HL-60/S4 treated with phorbol 12-myristate 13-acetate at 8.2 ng/mL for 4 days and 3 days (cell line): ENCODE data around the gene PRKCA.

Experiments
- in situ Hi-C: fragments of 300-500 bp; cut with MboI; formaldehyde crosslinking; loops from 2 replicates; pipeline ENCODE4 v1.15.0; 2022; ENCODE audit warnings: low sequenced_read_pairs

PRKCA gene

DNA sequence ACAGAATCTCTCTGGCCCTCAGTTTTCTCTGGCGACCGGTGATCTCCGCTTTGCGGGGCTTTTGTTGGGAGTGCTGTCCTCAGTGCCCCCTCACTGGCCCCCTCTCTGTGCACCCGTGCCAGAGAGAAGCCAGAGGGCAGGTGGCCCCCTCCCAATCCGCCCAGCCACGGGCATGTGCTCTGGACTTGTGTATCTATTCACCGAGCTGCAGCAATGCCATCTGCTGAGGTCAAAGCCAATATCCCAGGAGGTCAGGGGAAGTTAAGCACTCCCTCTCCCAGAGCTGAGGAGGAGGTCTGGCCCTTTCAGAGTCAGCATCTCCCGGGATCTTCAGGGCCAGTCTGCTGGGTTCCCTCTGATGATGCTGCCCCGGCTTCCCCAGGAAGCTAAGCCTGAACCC lies 537.6 kb downstream of the PRKCA start:
- in situ Hi-C loops: no loop called here

DNA sequence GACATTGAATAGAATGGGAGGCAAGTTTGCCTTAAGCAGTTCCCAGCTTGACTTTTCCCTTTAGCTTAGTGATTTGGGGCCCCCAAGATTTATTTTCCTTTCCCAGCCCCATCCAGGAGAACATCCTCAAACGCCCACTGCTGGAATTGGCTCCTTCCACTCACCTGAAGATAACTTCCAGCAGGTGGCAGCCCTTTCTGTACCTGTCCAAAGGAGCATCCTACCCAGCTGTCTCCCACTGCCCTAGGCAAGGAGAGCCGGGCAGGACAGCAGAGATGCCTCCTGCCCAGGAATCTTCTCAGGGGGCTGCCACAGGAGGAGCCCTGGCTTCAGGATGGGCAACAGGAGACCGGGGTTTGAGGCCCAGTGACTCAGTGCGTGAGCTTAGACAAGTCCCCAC lies 538.9 kb downstream of the PRKCA start:
- in situ Hi-C loops: no loop called here

DNA sequence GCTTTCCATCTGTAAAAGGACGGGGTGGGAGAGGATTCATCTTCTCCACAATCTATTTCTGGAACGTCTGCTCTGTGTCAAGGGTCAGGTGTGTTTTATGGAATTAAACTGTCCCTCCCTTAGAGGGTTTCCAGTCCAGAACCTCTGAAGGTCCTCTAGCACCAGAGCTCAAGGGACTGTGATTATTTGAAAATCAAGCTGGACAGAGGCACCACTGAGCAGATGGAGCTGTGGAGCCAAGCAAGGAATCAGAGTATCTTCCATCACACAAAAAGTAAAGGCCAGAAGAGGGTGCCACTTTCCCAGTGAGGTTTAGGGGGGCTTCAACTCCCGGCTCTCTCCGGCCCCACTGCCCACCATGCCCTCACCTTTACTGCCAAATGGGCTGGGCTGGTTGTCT lies 539.3 kb downstream of the PRKCA start:
- in situ Hi-C loops: no loop called here

DNA sequence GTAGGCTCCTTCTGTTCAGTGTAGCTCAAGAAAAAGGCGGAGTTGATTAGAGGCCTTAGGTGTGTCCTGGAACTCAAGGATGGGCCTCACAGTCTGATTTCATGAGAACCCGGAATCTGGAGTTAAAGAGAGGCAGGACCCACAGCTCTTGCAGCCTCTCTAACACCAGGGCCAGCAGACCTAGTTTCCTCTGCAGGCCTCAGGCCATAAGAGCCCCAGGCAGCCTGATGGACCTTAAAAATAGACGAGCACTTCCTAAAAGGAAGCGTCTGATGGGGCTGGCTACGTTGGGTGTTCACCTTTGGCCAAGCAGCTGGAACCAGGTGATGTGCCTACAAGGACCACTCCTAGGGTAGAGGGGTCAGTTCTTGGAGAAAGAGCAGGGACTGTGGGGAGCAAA lies 540.1 kb downstream of the PRKCA start:
- in situ Hi-C loops: no loop called here

DNA sequence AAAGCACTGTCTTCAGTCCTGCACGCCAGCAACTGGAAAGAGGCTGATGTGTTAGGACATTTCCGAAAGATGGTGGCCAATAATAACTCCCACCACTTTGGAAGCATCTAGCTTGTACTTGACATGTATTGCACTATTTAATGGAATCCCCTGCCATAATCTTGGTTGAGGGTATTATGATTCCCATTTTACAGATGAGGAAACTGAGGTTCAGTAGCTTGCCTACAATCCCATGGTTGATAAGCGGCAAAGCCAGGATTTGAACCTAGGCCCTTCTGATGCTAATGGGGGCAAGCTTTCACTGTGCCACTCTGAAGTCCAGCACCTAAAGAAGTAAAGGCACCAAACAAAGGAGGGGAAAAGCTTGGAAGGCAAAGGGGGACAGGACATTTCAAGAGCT lies 540.5 kb downstream of the PRKCA start:
- in situ Hi-C loops: no loop called here

DNA sequence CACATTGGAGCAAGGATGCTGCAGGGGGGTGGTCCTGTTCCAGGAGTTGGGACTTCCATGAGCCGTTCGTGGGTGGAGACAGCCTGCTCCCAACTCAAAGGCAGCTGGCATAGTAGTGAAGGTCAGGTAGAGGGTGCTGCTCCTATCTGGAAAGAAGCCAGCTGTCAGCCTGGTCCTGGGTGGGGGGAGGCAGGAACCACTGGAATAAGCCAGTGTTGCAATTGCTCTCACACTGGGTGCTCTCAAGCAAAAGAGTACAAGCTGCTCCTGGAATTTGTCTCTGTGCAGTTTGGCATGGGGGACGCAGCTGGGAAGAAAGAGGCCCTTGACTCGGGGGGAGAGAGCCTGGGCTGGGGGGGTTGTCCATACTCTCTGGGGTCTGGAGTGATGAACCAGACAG lies 541.2 kb downstream of the PRKCA start:
- in situ Hi-C loops: no loop called here

DNA sequence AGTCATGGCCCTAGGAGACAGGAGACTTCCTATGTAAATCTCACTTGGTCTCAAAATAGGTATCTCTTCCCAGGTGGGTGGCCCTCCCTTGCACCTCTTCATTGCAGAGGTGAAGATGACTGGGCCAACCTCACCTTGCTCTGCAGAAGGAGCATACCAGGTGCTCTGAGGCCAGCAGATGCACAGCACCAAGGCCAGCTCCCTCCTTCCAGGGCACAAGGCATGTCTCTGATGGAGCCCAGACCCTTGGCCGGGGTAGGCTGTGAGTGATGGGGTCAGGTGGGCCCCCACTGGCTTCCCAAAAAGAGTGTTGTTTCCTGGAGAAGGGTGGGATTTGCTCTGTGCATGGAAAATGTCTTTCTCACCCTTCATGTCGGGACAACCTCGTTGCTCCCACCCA lies 545.3 kb downstream of the PRKCA start:
- in situ Hi-C loops: no loop called here

DNA sequence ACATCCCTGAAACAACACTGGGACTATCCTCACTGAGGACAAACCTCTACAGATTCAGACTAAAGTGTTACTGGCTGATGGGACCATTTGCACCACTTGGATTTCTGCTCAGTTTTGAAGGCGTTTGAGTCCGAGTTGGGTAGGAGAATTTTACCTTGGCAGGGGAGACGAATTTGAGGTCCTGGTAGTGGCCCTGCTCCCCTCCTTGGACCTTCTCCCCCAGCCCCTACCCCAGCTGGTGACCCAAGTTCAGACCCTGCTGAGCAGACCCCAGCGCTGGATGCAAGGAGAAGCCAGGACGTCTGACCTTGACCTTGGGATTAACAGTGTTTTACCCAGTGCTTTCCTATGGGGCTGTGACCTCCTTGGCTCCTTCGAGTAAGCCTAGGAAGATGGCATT lies 546.1 kb downstream of the PRKCA start:
- in situ Hi-C loops: no loop called here

DNA sequence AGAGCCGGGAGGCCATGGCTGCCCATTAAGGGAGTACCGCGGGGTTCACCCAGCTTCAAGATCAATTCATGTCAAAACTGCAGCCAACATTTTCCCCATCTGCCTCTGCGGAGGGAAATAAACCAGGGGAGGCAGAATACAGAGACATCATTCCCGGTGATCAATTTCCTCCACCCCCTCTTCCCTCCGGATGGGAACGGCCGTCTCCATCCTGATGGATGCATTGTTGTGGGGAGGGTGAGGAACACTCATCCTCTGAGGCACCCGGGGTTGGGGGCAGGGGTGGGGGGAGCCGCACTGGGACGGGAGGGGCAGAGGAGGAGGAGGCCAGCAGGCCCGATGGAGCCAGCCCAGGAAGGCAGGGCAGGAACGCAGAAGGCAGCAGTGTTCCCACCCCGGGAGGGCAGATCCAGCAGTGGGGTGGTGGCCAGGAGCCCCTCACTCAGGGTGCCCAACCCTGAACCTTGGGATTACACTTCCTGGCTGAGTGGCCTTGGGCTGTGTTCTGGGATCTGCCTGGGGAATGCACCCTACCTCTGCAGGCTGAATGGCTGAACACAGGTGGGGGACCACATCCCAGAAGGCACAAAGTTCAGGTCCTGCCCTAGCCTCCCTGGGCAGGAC lies 546.7 kb downstream of the PRKCA start:
- in situ Hi-C loops: no loop called here

DNA sequence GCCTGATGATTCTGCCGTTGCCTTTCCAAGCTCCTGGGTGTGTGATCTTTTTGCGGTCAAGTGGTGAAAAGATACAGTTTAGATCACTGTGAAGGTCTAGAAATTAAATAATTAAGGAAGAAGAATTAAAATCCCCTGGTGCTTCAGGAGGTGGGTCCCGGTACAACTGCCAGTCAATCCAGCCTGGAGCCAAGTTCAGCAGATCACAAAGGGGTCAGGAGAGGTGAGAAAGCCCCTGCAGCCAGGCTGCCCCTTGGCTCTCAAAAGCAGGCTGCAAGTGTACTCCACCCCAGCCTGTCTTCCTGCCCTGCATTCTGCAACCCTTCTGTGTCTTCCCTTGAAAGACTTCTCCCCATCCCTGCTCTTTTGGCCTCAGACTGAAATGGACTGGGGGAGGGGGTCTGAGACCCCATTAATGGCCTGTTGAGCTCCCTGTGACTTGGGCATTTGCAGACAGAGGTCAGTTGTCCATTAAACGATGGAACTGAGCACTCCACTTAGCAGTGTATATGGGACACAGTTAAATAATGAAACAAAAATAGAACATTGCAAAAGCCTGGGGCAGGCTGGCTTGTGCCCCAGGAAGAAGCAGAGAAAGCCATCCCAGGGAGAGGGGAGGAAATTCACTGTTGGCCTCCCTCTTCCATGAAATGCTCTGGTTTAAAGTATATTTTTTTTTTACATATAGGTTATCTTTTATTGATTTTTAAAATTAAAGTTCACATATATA lies 547.6 kb downstream of the PRKCA start:
- in situ Hi-C loops: no loop called here

DNA sequence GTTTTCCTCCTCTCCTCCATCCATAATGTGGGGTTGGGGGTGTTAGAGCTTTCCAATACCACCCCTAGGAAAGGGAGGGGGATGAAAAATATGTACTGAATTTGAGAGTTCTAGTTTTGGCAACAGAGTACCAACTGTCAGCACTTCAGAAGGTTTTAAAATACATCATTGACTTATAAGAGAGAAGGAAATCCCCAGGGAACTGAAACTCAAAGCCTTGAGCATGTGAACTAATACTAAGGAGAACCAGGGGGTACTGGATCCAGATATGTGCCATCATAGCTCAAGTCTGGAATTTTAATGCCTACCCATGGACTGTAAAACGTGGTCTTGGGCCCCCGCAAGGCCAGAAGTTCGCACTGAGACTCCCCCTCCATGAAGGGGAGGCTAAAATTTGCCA lies 548.3 kb downstream of the PRKCA start:
- in situ Hi-C loops: no loop called here

DNA sequence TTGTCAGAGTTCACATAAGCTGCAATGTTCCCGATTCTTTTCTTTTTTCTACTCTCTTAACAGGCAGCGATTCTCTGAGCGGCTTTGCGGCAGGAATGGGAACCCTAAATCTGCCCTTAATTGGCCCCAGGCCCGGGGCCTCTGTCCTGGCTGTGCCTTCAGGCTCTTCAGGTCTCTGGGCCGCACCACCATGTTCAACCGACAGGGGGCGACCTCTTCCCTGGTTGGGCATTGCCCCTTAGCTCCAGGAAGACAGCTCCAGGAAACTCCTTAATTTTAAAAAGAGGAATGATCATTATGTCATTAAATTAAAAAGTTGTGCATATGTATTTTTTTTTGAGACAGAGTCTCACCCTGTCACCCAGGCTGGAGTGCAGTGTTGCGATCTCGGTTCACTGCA lies 552.8 kb downstream of the PRKCA start:
- in situ Hi-C loops: no loop called here

DNA sequence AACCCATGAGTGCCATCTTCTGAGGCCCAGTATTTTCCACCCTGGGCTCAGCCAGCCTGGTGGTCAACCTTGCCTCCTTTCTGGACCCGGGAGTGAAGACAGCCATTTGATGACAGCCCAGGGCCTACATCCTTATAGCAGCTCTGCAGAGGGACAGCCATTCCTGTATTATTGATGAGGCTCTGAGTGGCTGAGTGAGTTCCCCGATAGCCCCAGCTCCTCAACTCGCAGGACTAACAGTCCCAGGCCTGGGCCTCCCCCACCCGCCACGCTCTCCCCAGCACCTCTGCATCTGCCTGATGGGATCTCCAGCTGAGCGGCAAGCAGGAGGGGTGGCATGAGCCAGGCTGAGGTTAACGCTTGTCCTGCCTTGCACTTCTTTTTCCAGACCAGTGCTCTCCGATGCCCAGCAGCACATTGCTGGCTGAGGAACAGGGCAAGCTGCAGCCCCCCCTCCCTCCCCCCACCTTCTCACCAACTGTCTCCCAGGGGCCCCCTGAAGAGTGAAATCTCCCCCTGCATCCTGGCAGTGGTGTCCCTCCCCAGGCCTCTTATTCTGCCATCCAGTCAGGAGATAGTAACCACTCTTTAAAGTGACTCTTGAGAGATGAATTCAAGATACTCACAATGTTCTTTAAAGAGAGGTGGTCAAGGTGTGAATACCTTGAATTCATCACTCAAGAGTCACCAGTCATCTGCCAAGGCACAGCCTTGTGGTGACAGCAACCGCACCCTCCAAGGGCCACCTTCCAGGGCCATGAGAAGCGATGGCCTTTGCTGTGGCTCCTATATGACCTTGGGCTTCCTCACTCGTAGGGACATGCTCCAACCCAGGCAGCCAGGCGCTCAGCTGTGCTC lies 556.0 kb downstream of the PRKCA start:
- in situ Hi-C loops: no loop called here

DNA sequence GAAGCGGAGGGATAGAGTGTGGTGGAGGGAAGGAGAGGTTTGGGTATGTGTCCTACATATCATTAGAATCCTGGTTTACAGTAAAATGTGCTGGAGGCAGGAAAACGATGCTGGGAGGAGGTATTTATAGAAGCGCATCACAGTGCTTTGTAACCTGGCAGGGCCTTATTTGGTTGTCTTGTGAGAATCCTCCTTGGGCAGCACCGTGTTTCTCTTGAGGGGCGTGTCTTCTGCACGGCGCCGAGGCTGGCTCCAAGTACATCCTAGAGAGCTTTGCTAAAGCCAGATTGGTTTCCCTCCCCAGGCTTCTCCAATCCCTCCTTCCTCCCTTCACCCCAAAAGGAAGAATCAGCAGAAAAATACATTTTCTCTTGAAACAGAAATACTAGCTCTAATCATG lies 556.9 kb downstream of the PRKCA start:
- in situ Hi-C loops: no loop called here

DNA sequence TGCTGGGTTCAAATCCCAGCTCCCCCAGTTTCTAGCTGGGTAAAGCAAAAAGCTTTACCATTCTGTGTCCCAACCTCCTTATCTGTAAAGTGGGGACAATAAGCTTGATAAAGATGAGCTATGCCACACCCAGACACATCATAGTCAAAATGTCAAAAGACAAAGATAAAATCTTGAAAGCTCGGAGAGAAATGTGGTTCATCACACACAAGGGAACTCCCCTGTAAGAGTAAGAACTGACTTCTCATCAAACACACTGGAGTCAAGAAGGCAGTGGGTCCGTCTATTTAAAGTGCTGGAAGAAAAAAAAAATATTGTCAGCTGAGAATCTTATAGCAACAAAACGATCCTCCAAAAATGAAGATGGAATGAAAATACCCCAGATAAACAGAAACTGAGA lies 557.8 kb downstream of the PRKCA start:
- in situ Hi-C loops: no loop called here
